GM12878 (cell line): ENCODE measurements around the gene HOOK2. TPM values are rescaled to one million over a fixed set of nuclear protein-coding genes. Genes with fewer than 3 reads are reported as not detected.

Experiments
- BACH1 ChIP-seq: fragments of 450-650 bp; IDR thresholded peaks from 2 replicates; pipeline ENCODE4 v1.6.1; 2017; ENCODE audit warnings: mild to moderate bottlenecking, borderline replicate concordance
- BRCA1 ChIP-seq: IDR thresholded peaks from 2 replicates; pipeline ENCODE4 v1.6.1; 2011; ENCODE audit warnings: low read depth, low read length, improper control_type of control experiment
- CHD1 ChIP-seq: IDR thresholded peaks from 2 replicates; pipeline ENCODE4 v1.6.1; 2012; ENCODE audit warnings: low read depth, low read length, improper control_type of control experiment
- FOS ChIP-seq: IDR thresholded peaks from 3 replicates; pipeline ENCODE4 v1.6.1; 2011; ENCODE audit warnings: borderline replicate concordance; ENCODE audit not compliant: insufficient read length; ENCODE audit errors: extremely low read depth
- FOXK2 ChIP-seq: fragments of 450-650 bp; IDR thresholded peaks from 2 replicates; pipeline ENCODE4 v1.6.1; 2017; ENCODE audit warnings: mild to moderate bottlenecking, moderate library complexity
- IKZF2 ChIP-seq, 2 experiments: fragments of 450-650 bp; IDR thresholded peaks; 2 replicates each; pipeline ENCODE4 v1.6.1; 2017; ENCODE audit warnings: mild to moderate bottlenecking in 2 of 2, moderate library complexity in 2 of 2
- KDM1A ChIP-seq: fragments of 200-600 bp; sonication (generic); IDR thresholded peaks from 2 replicates; pipeline ENCODE4 v1.6.1; 2016; ENCODE audit warnings: borderline replicate concordance
- KLF5 ChIP-seq: fragments of 450-650 bp; IDR thresholded peaks from 2 replicates; pipeline ENCODE4 v1.6.1; 2014; ENCODE audit warnings: mild to moderate bottlenecking; ENCODE audit not compliant: partially characterized antibody
- MEF2A ChIP-seq: IDR thresholded peaks from 2 replicates; pipeline ENCODE4 v1.6.1; 2011; ENCODE audit warnings: low read depth, mild to moderate bottlenecking, low read length, moderate library complexity; ENCODE audit not compliant: insufficient read depth
- NRF1 ChIP-seq: conservative IDR thresholded peaks from 2 replicates; pipeline ENCODE4 v1.6.1; 2011; ENCODE audit warnings: mild to moderate bottlenecking, low read depth, low read length, improper control_type of control experiment
- PAX8 ChIP-seq: fragments of 450-650 bp; IDR thresholded peaks from 2 replicates; pipeline ENCODE4 v1.6.1; 2017; ENCODE audit warnings: mild to moderate bottlenecking, moderate library complexity
- RAD21 ChIP-seq: IDR thresholded peaks from 2 replicates; pipeline ENCODE4 v1.6.1; 2011; ENCODE audit warnings: mild to moderate bottlenecking, low read depth, low read length, moderate library complexity; ENCODE audit not compliant: insufficient read depth
- RELA ChIP-seq: fragments of 450-650 bp; IDR thresholded peaks from 2 replicates; pipeline ENCODE4 v1.8.0; 2014; ENCODE audit warnings: borderline replicate concordance; ENCODE audit not compliant: partially characterized antibody
- RELB ChIP-seq: fragments of 450-650 bp; IDR thresholded peaks from 2 replicates; pipeline ENCODE4 v1.6.1; 2017; ENCODE audit warnings: low read depth, mild to moderate bottlenecking, moderate library complexity
- REST ChIP-seq: IDR thresholded peaks from 2 replicates; pipeline ENCODE4 v1.6.1; 2012; ENCODE audit warnings: mild to moderate bottlenecking, low read depth, low read length
- SMC3 ChIP-seq: IDR thresholded peaks from 2 replicates; pipeline ENCODE4 v1.6.1; 2011; ENCODE audit warnings: low read length, improper control_type of control experiment, borderline replicate concordance
- TARDBP ChIP-seq: IDR thresholded peaks from 2 replicates; pipeline ENCODE4 v1.6.1; 2016; ENCODE audit warnings: borderline replicate concordance
- TBL1XR1 ChIP-seq: IDR thresholded peaks from 2 replicates; pipeline ENCODE4 v1.6.1; 2012; ENCODE audit warnings: low read depth, low read length, improper control_type of control experiment
- WRNIP1 ChIP-seq: IDR thresholded peaks from 2 replicates; pipeline ENCODE4 v1.6.1; 2011; ENCODE audit warnings: low read depth, low read length, improper control_type of control experiment, borderline replicate concordance
- YY1 ChIP-seq: IDR thresholded peaks from 2 replicates; pipeline ENCODE4 v1.6.1; 2011; ENCODE audit warnings: low read depth, mild to moderate bottlenecking, low read length
- polyA plus RNA-seq, 11 experiments: library from polyadenylated mRNA; depleted of rRNA in 4 of 11; unstranded in 6 of 11; stranded (reverse) in 5 of 11; fragments of >200 nt; fragmentation: Nextera tagmentation in 4 of 11; fragmentation: Illumina TruSeq in 1 of 11; extraction: Ambion mirVana in 4 of 11; extraction: Trizol in 1 of 11; gene quantifications; 1 replicate in 1 of 11; 2 replicates in 10 of 11; pipeline versions ENCODE4 v1.2.1 to v1.2.3, GENCODE V29; 2011 to 2016; ENCODE audit warnings: inconsistent platforms in 2 of 11, missing spikeins in 2 of 11, low read depth in 1 of 11
- total RNA-seq, 4 experiments: library from RNA; depleted of rRNA in 3 of 4; stranded (reverse); fragments of >200 nt in 3 of 4; fragmentation: Illumina TruSeq in 1 of 4; extraction: Trizol in 1 of 4; gene quantifications; 2 replicates each; pipeline versions ENCODE4 v1.2.1 to v1.2.3, GENCODE V29; 2013 to 2021
- TF ChIP-seq, protein P1 (sequence below): IDR thresholded peaks from 2 replicates; pipeline ENCODE4 v1.6.1; 2012; ENCODE audit warnings: low read depth, low read length, improper control_type of control experiment
- TF ChIP-seq, protein P2 (sequence below): fragments of 450-650 bp; IDR thresholded peaks from 2 replicates; pipeline ENCODE4 v1.6.1; 2017; ENCODE audit warnings: mild to moderate bottlenecking, moderate library complexity

Gene HOOK2
- total and polyA plus RNA-seq, 10 of the 15 experiments (the other 5 are each of a cell fraction or from before 2014, with no cell fraction given): 1.5 to 9.6 (median 6.2) TPM

DNA sequence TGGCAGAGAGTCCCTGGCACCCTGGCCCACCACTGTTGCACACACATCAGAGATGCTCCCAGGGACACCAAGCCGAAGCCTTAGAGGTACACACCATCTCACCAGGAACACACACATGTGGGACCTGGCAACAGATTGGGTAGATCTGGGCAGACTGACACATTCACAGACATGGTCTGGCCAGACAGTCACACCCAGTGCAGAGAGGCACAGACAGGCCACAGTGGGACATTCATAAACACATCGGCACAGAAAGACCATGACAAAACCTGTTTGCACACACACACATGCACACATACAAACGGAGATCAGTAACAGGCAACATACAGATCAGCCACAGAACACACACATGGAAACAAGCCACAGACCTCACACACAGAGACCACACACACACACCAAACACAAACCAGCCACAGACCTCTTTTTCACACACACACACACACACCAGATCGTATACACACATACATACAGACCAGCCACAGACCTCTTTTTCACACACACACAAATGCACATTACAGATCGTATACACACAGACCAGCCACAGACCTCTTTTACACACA lies 9.6 kb upstream of the HOOK2 start (continued):
- TF ChIP-seq PAX8 (no peak; the same call in 1 of the 2 replicates), MEF2A (no peak), WRNIP1 (0 out of 2 replicates have a peak, but pooled peaks have one; percentile 60), YY1 (no peak), IKZF2 (IDR thresholded peaks at IDR 0.05) (peak; percentile 61 to 81), CHD1 (no peak), REST (no peak), BACH1 (no peak), FOXK2 (no peak; the same call in 1 of the 2 replicates), RELA (no peak), BRCA1 (no peak), RELB (peak; percentile 62; the same call in 1 of the 2 replicates), TARDBP (no peak), RAD21 (no peak), KLF5 (peak; percentile 27), NRF1 (no peak), KDM1A (no peak), TBL1XR1 (no peak), FOS (no peak), SMC3 (no peak)
- TF ChIP-seq, protein P1, sequence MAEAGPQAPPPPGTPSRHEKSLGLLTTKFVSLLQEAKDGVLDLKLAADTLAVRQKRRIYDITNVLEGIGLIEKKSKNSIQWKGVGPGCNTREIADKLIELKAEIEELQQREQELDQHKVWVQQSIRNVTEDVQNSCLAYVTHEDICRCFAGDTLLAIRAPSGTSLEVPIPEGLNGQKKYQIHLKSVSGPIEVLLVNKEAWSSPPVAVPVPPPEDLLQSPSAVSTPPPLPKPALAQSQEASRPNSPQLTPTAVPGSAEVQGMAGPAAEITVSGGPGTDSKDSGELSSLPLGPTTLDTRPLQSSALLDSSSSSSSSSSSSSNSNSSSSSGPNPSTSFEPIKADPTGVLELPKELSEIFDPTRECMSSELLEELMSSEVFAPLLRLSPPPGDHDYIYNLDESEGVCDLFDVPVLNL: no peak
- TF ChIP-seq, protein P2, sequence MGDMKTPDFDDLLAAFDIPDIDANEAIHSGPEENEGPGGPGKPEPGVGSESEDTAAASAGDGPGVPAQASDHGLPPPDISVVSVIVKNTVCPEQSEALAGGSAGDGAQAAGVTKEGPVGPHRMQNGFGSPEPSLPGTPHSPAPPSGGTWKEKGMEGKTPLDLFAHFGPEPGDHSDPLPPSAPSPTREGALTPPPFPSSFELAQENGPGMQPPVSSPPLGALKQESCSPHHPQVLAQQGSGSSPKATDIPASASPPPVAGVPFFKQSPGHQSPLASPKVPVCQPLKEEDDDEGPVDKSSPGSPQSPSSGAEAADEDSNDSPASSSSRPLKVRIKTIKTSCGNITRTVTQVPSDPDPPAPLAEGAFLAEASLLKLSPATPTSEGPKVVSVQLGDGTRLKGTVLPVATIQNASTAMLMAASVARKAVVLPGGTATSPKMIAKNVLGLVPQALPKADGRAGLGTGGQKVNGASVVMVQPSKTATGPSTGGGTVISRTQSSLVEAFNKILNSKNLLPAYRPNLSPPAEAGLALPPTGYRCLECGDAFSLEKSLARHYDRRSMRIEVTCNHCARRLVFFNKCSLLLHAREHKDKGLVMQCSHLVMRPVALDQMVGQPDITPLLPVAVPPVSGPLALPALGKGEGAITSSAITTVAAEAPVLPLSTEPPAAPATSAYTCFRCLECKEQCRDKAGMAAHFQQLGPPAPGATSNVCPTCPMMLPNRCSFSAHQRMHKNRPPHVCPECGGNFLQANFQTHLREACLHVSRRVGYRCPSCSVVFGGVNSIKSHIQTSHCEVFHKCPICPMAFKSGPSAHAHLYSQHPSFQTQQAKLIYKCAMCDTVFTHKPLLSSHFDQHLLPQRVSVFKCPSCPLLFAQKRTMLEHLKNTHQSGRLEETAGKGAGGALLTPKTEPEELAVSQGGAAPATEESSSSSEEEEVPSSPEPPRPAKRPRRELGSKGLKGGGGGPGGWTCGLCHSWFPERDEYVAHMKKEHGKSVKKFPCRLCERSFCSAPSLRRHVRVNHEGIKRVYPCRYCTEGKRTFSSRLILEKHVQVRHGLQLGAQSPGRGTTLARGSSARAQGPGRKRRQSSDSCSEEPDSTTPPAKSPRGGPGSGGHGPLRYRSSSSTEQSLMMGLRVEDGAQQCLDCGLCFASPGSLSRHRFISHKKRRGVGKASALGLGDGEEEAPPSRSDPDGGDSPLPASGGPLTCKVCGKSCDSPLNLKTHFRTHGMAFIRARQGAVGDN: no peak
